ENCODE results near the gene SRP54. TPM values are rescaled to one million over a fixed set of nuclear protein-coding genes. Genes with fewer than 3 reads are reported as not detected.

The SRP54 gene
- total and polyA plus RNA-seq, 2 of the 8 experiments (the other 6 are each of a cell fraction or from before 2014, with no cell fraction given) = 19.7 to 60.0 TPM

GRCh38 chr14:35047976-35048513 lies 65.3 kb downstream of the SRP54 start:
- Histone ChIP-seq H4K20me1 (replicated peaks in 1 of 2; ENCODE audit: control insufficient read depth in 1 of 2, insufficient read depth in 2 of 2, low read length in 2 of 2) (no peaks in the 10 kb centered on the region), H3K9me3 (ENCODE audit: insufficient read depth in 2 of 2, low read depth in 1 of 2, low read length in 1 of 2) (no peaks in the 10 kb centered on the region), H3K4me2 (ENCODE audit: insufficient read depth in 1 of 2, low read depth in 2 of 2, low read length in 2 of 2) (no peak overlapping the region; a peak in 1 of 4 replicates), H3K4ac (replicated peaks; ENCODE audit: insufficient read length, low read depth, low read length) (no peak overlapping the region), H2BK120ac (replicated peaks; ENCODE audit: low read depth, low read length) (no peak overlapping the region), H4K91ac (replicated peaks; ENCODE audit: insufficient read length, low read length) (no peak overlapping the region), H3K4me1 (replicated peaks in 1 of 4; ENCODE audit: control insufficient read depth in 3 of 4, insufficient read depth in 4 of 4, low read length in 3 of 4) (no peaks in the 10 kb centered on the region; a peak in 1 of 7 replicates), H3K27ac (ENCODE audit: low read depth, low read length) (no peak overlapping the region), H3K56ac (replicated peaks; ENCODE audit: insufficient read length, low read depth, low read length) (no peak overlapping the region), H4K5ac (ENCODE audit: insufficient read length, low read depth, low read length) (no peak overlapping the region), H2BK5ac (ENCODE audit: low read depth, low read length) (no peak overlapping the region), H3K9ac (replicated peaks in 1 of 4; ENCODE audit: extremely low read depth in 1 of 4, low read depth in 3 of 4, low read length in 3 of 4) (no peak overlapping the region), H2BK20ac (ENCODE audit: low read length) (no peak overlapping the region), H3K36me3 (ENCODE audit: control insufficient read depth in 2 of 4, insufficient read depth in 4 of 4, low read length in 3 of 4) (peaks cover 0 to 3% (median 0%) of the 10 kb centered on the region in 4 experiments; a peak in 2 of 8 replicates), H4K8ac (ENCODE audit: extremely low read depth, insufficient read depth, low read length) (no peak overlapping the region), H3K27me3 (replicated peaks in 1 of 4; ENCODE audit: control insufficient read depth in 3 of 4, extremely low read depth in 1 of 4, insufficient read depth in 3 of 4, low read length in 3 of 4) (no peaks in the 10 kb centered on the region), H3K4me3 (ENCODE audit: extremely low read depth in 1 of 4, insufficient read depth in 2 of 4, low read depth in 3 of 4, low read length in 4 of 4) (no peak overlapping the region), H2BK15ac (ENCODE audit: low read length) (no peak overlapping the region), H2AK5ac (ENCODE audit: low read depth, low read length) (no peak overlapping the region), H3K23me2 (ENCODE audit: low read depth, low read length) (no peaks in the 10 kb centered on the region; the same call in none of the 2 replicates), H3K79me2 (ENCODE audit: control insufficient read depth in 1 of 2, insufficient read depth in 2 of 2, low read length in 2 of 2) (peaks cover 0 to 6% of the 10 kb centered on the region in 2 experiments; a peak in 2 of 4 replicates), H2BK12ac (ENCODE audit: low read depth, low read length) (no peak overlapping the region), H3K23ac (ENCODE audit: insufficient read length) (no peak overlapping the region), H2AFZ (ENCODE audit: low read length) (no peak overlapping the region), H3K79me1 (ENCODE audit: low read depth, low read length) (no peaks in the 10 kb centered on the region), H3K14ac (ENCODE audit: insufficient read length) (no peak overlapping the region), H3K18ac (ENCODE audit: extremely low read depth, low read length) (no peak overlapping the region)
- no peak for FAIRE-seq
- ChIA-PET CTCF (ENCODE audit: partially characterized antibody) (interaction anchor here (0.6 kb wide), 1 partner anchor 30 kb away, joined by 3 read pairs; no protein-coding TSS in a partner anchor), POLR2A (ENCODE audit: partially characterized antibody) (interaction anchor here (1.0 to 2.3 kb wide), 3 partner anchors 8 to 16 kb away, joined by 3 to 7 read pairs (median 5); no protein-coding TSS in a partner anchor)
- no peak for DNase-seq (ENCODE audit: low read depth in 1 of 2, low spot score in 2 of 2)
- WGBS, 2 experiments (ENCODE audit: extremely low coverage in 1 of 2, insufficient coverage in 1 of 2, insufficient read length in 1 of 2, insufficient replicate concordance in 2 of 2, low coverage in 1 of 2, low lambda C conversion rate in 2 of 2, missing lambda C conversion rate in 1 of 2) = 92 to 100% methylated on average over 1 to 4 of the region's 4 CpGs
- TF ChIP-seq KDM1A (IDR thresholded peaks at IDR 0.05; ENCODE audit: borderline replicate concordance, low read length) = no peak
- no peak for TF ChIP-seq CHD1 (IDR thresholded peaks at IDR 0.05; ENCODE audit: low read depth, low read length)
- TF ChIP-seq SRF (IDR thresholded peaks at IDR 0.05; ENCODE audit: low read depth, low read length) = no peak
- no peak for TF ChIP-seq EZH2 (IDR thresholded peaks at IDR 0.05; ENCODE audit: low read depth, low read length, severe bottlenecking)
- TF ChIP-seq USF2 (IDR thresholded peaks at IDR 0.05; ENCODE audit: low read length) = no peak
- TF ChIP-seq ASH2L (IDR thresholded peaks at IDR 0.05; ENCODE audit: low read length) = no peak
- no peak for TF ChIP-seq SP2 (IDR thresholded peaks at IDR 0.05; ENCODE audit: low read length)
- no peak for TF ChIP-seq NANOG (IDR thresholded peaks at IDR 0.05; ENCODE audit: insufficient read depth, low read depth, low read length, poor library complexity, severe bottlenecking)

All from H1 (cell line).